ENCODE results near the gene GABRD. TPM values are rescaled to one million over a fixed set of nuclear protein-coding genes. Genes with fewer than 3 reads are reported as not detected.

Gene GABRD
- total and polyA plus RNA-seq, 2 donors (not counting 3 experiments of a cell fraction or from before 2014, with no cell fraction given) = not detected

- Histone ChIP-seq H3K9me1 (replicated peaks; ENCODE audit: control insufficient read depth, extremely low read depth, insufficient read depth, low read length) (no peaks in the 10 kb centered on the region), H3K27me3 (ENCODE audit: control insufficient read depth in 2 of 2, insufficient read depth in 2 of 2, low read length in 2 of 2) (peaks cover 23 to 28% of the 10 kb centered on the region in 2 experiments), H3K4me1 (ENCODE audit: control insufficient read depth, extremely low read depth, insufficient read depth, low read length) (no peaks in the 10 kb centered on the region), H3K9me3 (replicated peaks; ENCODE audit: control insufficient read depth, insufficient read depth, low read length) (no peaks in the 10 kb centered on the region), H3K4me2 (ENCODE audit: insufficient read depth, low read length) (no peak overlapping the region), H3K9ac (replicated peaks; ENCODE audit: extremely low read depth, insufficient read depth, low read length) (no peak overlapping the region), H3K79me2 (ENCODE audit: control insufficient read depth, insufficient read depth, low read length) (no peaks in the 10 kb centered on the region), H2AFZ (ENCODE audit: low read depth, low read length) (no peak overlapping the region), H3K27ac (ENCODE audit: insufficient read depth, low read depth, low read length) (no peak overlapping the region), H3K4me3 (replicated peaks in 1 of 3; ENCODE audit: insufficient read depth in 1 of 3, low read depth in 1 of 3, low read length in 3 of 3) (no peak overlapping the region), H4K20me1 (replicated peaks; ENCODE audit: control insufficient read depth, extremely low read depth, insufficient read depth, low read length) (no peaks in the 10 kb centered on the region), H3K36me3 (ENCODE audit: control insufficient read depth in 2 of 2, extremely low read depth in 1 of 2, insufficient read depth in 2 of 2, low read length in 2 of 2) (no peaks in the 10 kb centered on the region)
- dilution Hi-C loops (cut with MboI; ENCODE audit: extremely low pct_ligation_motif_present, low sequenced_read_pairs) = no loop called here
- TF ChIP-seq MYC (IDR thresholded peaks at IDR 0.05; ENCODE audit: low read depth, low read length) (no peak), FOS (IDR thresholded peaks at IDR 0.05; ENCODE audit: borderline replicate concordance, insufficient read depth, low read length) (no peak)
- ChIA-PET CTCF (no interaction called here), POLR2A (no interaction called here)
- intact Hi-C loops (cut with micrococcal nuclease) = no loop called here
- FAIRE-seq = no peak
- no TSS peak for BruUV-seq (replicated peaks)
- no peak for DNase-seq (ENCODE audit: low read depth, low spot score)
Measured at GRCh38 chr1:2053784-2054376, 34.7 kb downstream of the GABRD start.

GRCh38 chr1:2054560-2054959 lies 35.4 kb downstream of the GABRD start:
- no peaks in the 10 kb centered on the region for H3K36me3 ChIP-seq (ENCODE audit: control insufficient read depth in 2 of 2, extremely low read depth in 1 of 2, insufficient read depth in 2 of 2, low read length in 2 of 2)
- H3K9ac ChIP-seq (replicated peaks; ENCODE audit: extremely low read depth, insufficient read depth, low read length) = no peak overlapping the region
- no peak overlapping the region for H2AFZ ChIP-seq (ENCODE audit: low read depth, low read length)
- ChIA-PET POLR2A (no interaction called here), CTCF (no interaction called here)
- no TSS peak for BruUV-seq (replicated peaks)
- H3K4me2 ChIP-seq (ENCODE audit: insufficient read depth, low read length) = no peak overlapping the region
- no peak overlapping the region for H3K27ac ChIP-seq (ENCODE audit: insufficient read depth, low read depth, low read length)
- no peak for FAIRE-seq
- TF ChIP-seq POLR2AphosphoS5 (IDR thresholded peaks at IDR 0.05; ENCODE audit: insufficient read depth, low read depth, low read length) = no peak
- no peak for TF ChIP-seq JUN (IDR thresholded peaks at IDR 0.05; ENCODE audit: borderline replicate concordance, insufficient read depth, insufficient read length, low read depth)
- no peak for TF ChIP-seq CTCF (IDR thresholded peaks at IDR 0.05; ENCODE audit: extremely low read depth in 1 of 2, insufficient read depth in 1 of 2, low read depth in 1 of 2, low read length in 2 of 2)
- no peak for TF ChIP-seq POLR2A (IDR thresholded peaks at IDR 0.05; ENCODE audit: low read depth, low read length)
- no peak for TF ChIP-seq EZH2 (IDR thresholded peaks at IDR 0.05; ENCODE audit: borderline replicate concordance, low read depth, low read length, severe bottlenecking)
- no peak for TF ChIP-seq MYC (IDR thresholded peaks at IDR 0.05; ENCODE audit: low read depth, low read length)
- no peak for TF ChIP-seq FOS (IDR thresholded peaks at IDR 0.05; ENCODE audit: borderline replicate concordance, insufficient read depth, low read length)
- TF ChIP-seq MAX (IDR thresholded peaks at IDR 0.05; ENCODE audit: insufficient read depth, insufficient read length) = no peak
- TF ChIP-seq GATA2 (IDR thresholded peaks at IDR 0.05; ENCODE audit: insufficient read depth, insufficient read length, low read depth, low read length) = no peak
- no peaks in the 10 kb centered on the region for H3K4me1 ChIP-seq (ENCODE audit: control insufficient read depth, extremely low read depth, insufficient read depth, low read length)
- DNase-seq (ENCODE audit: low read depth, low spot score) = no peak
- dilution Hi-C loops (cut with MboI; ENCODE audit: extremely low pct_ligation_motif_present, low sequenced_read_pairs) (no loop called here), intact Hi-C loops (cut with micrococcal nuclease) (no loop called here)
- H3K9me1 ChIP-seq (replicated peaks; ENCODE audit: control insufficient read depth, extremely low read depth, insufficient read depth, low read length) = no peaks in the 10 kb centered on the region
- H3K4me3 ChIP-seq (replicated peaks in 1 of 3; ENCODE audit: insufficient read depth in 1 of 3, low read depth in 1 of 3, low read length in 3 of 3) = no peak overlapping the region
- H3K9me3 ChIP-seq (replicated peaks; ENCODE audit: control insufficient read depth, insufficient read depth, low read length) = no peaks in the 10 kb centered on the region
- H3K27me3 ChIP-seq (ENCODE audit: control insufficient read depth in 2 of 2, insufficient read depth in 2 of 2, low read length in 2 of 2) = peaks cover 16 to 21% of the 10 kb centered on the region in 2 experiments
- no peaks in the 10 kb centered on the region for H3K79me2 ChIP-seq (ENCODE audit: control insufficient read depth, insufficient read depth, low read length)
- H4K20me1 ChIP-seq (replicated peaks; ENCODE audit: control insufficient read depth, extremely low read depth, insufficient read depth, low read length) = no peaks in the 10 kb centered on the region

All from endothelial cell of umbilical vein (primary cell).